NOMO-1 treated with DMSO at 0.1 percent for 48 hours (cell line): ENCODE data around the gene GPHN.

Experiments used
- DNase-seq: peaks from one replicate; lab custom pipeline; 2025; ENCODE audit not compliant: unreplicated experiment; lab: John Stamatoyannopoulos, UW

GPHN gene

DNA sequence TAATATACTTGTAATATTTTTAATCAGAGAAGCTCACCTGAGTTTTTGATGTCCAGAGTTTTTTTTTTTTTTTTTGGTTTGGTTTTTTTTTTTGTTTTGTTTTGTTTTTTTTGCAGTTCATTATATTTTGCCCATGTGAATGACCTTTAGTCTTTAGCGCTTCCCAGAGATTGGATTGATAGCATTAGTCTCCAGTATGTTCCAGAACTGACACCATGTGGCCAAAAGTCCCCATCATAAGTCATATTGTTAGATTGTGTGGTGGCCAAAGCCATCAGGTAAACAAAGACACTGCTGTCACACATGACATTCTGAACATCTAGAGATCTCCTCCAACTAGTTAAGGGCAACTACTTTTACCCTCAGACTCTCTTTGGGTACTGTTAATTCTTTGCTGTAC is 408.5 kb downstream of the GPHN start:
- DNase-seq: no peak

DNA sequence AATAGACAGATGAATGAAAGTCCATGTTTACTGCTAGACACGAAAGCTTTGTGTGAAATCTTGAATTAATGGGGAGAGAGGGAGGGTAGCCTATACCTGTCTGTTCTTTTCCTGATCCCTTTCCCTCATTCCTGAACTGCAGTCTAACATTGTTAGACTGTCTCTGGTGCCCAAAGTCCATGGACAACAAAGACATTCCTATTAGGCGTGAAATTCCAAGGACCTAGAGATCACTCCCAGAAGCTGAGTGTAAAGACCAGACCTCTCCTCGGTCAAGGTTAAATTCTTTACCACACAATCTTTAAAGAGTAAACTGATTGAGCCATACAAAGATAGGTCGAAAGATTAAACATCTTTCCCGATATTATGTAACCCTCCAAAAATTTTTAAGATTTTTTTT is 410.6 kb downstream of the GPHN start:
- DNase-seq: no peak

DNA sequence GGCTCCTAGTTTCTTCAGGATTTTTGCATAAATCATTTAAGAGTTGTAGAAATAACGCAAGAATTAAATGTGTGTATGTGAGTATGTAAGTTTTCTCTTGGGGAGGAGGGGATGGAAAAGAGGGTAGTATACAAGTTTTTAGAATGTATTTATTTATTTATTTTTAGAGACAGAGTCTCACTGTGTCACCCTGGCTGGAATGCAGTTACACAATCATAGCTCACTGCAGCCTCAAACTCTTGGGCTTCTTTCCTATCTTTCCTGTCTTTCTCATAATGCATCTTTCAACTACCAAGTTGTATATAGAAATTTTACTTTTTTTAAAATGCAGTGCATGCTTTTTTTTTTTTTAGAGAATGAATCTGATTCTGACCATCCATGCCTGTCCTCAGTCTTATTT is 412.2 kb downstream of the GPHN start:
- DNase-seq: no peak

DNA sequence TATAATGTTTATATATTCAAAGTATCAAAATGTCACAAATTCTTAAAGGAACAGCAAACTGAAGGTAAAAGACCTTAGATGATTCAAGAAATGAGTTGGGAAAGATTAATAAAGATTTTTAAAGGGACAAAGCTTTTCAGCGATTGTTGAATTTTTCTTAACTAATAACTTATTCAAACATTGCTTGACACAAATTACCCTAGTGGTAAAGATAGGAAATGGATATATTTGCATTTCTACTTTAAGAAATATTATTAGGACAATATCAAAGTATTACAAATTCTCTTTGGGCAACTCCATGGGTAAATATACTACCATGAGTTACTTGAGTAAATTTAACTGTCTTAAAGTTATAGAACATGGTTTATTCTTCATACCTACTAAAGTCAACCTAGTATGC is 415.3 kb downstream of the GPHN start:
- DNase-seq: no peak

DNA sequence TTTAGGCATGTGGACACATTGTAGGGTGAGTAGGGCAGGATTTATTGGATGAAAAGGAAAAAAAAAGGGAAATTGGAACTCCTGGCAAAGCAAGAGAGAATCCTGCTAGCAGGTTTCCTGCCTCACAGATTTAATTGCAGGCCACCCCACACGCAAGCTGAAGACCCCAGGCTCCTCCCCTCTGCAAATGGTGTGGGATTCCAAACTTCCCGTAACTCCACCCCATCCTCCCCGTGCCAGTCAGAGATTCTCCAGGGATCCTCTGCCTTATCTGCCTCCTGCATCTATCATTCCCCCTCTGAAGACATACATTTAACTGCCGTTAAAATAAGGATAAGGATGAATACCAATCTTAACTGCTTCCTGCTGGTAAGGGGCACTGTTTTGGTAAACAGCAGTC is 431.5 kb downstream of the GPHN start:
- DNase-seq: no peak

DNA sequence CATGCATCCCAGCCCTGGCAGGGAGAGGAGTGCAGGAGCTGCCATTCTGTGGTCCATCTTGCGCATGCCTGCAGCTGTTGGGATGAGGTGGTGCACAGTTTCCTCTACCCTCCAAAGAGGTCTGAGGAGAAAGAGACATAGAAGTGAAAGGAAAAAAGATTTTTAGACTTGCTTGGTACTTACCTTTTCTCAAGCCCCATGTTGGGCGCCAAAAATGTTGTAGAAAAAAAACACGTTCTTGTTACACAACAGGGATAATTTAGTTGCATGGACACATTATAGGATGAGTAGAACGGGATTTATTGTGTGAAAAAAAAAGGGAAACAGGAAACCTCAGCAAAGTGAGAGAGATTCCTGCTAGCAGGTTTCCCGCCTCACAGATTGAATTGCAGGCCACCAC is 436.9 kb downstream of the GPHN start:
- no peak for DNase-seq

DNA sequence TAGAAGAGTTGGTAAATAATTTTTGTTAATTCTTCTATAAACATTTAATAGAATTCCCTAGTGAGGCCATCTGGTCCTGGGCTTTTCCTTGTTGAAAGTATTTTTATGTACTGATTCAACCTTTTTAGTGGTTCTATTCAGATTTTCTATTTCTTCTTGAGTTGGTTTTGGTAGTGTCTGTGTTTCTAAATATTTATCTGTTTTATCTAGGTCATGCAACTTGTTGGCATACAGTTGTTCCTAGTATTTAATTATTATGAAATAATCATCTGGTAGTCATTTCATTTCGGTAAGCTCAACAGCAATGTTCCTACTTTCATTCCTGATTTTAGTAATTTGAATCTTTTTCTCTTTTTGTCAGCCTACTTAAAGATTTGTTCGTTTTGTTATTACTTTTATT is 447.2 kb downstream of the GPHN start:
- DNase-seq: no peak

DNA sequence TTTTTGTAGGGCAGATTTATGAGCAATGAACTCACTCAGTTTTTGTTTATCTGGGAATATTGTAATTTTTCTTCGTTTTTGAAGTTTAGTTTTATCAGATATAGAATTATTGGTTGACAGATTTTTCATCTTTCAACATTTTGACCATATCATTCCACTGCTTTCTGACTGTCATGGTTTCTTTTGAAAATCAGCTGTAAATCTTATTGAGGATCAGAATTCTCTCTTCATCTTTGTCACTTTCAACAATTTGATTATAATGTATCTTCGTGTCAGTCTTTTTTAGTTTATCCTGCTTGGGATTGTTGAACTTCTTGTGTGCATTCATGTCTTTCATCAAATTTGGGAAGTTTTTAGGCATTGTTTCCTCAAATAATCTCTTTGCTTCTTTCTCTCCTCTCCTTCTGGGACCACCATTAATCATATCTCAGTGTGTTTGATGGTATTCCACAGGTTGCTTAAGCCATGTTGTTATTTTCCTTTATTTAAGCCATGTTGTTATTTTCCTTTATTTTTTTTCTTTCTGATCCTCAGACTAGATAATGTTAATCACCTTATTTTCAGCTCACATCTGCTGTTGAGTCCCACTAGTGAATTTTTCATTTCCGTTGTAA is 451.6 kb downstream of the GPHN start:
- DNase-seq: no peak

DNA sequence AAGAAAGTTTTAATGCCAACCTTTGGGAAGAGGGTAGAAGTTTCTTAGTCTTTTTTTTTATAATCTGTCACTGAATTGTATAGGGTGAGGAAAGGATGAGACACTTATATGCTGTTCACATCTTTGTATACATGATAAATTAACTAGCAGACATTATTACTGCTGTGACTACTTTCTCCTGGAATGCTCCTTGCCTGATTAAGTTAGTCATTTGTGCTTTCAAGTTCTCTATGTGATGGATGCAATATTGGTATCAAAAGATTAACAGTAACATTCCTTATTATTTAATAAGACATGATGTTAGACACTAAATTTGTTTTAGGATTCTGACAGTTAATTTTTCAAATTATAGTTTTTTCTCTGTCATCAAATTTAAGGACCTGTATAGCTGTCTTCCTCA is 457.9 kb downstream of the GPHN start:
- DNase-seq: no peak

DNA sequence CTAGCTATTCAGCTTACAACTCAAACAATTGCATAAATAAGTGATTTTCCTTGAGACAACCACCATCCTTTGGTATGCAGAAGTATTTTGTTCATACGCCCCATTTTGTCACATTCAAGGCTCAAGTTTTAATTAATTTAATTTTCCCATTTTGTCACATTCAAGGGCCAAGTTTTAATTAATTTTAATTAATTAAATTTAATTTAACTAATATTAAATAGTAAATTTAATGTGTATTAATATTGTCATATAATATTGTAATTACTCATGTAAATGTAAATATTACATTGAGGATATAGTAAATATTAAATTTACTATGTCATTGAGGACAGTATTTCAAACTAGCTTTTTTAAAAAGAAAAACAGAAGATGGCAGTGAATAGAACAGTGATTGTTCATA is 464.5 kb downstream of the GPHN start:
- no peak for DNase-seq

DNA sequence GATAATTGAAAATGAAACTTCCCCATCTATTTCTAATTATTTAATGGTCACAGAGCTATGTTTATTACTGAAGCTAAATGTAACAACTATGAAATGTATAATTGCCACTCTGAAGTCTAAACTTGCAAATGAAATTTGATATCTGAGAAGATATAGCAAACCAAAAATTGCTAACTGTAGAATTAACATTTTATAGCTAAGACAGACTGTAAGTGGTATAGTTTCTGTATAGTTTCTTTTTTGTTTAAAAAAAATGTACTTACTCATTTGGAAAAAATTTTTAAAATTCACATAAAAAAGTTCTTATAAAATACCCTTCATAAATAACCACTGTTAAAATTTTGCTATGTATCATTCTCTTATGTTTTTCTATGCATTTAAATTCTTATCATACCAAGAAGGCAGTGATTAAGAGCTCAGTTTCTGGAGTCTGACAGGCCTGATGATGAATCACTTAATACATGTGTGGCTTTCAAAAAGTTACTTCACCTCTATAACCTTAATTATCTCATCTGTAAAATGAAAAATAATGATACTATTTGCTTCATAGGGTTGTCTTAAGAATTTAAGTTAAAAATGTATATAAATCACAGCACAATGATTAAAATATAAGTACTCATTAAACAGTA is 466.6 kb downstream of the GPHN start:
- no peak for DNase-seq

DNA sequence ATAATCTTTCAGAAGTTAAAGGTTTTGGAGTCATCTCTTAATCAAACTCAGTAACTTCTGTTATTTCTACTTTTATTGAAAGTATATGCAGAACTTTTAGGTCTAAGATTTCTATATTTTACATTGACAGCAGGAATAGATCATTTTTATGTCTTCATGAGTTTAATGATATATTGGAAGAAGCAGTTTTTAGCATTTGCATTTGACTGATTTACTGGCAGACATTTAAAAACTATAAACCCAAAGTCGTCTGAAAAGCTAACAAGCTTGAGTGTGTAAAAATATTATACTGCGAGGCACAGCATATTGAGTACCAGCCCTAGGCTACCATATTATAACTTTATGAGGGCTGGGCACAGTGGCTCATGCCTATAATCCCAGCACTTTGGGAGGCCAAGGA is 467.3 kb downstream of the GPHN start:
- DNase-seq: no peak

DNA sequence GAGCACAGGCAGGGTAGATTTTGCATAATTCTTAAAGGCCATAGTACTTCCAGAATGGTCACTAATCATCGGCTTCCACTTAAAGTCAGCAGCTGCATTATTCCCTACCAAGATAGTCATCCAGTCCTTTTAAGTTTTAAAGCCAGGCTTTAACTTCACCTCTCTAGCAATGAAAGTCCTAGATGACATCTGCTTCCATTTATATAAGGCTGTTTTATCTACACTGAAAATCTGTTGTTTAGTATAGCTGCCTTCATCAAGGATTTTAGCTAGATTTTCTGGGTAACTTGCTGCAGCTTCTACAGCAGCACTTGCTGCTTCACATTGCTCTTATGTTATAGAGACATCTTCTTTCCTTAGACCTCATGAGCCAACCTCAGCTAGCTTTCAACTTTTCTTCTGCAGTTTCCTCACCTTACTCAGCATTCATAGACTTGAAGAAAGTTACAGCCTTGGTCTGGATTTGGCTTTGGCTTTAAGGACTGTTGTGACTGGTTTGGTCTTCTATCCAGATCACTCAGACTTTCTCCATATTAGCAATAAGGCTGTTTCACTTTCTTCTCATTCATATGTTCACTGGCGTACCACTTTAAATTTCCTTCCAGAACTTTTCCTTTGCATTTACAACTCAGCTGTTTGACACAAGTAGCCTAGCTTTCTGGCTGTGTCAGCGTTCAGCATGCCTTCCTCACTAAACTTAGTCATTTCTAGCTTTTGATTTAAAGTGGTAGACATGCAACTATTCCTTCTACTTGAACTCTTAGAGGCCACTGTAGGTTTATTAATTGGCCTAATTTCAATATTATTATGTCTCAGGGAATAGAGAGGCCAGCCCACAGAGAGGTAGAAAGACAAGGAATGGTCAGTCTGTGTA is 471.4 kb downstream of the GPHN start:
- DNase-seq: no peak

DNA sequence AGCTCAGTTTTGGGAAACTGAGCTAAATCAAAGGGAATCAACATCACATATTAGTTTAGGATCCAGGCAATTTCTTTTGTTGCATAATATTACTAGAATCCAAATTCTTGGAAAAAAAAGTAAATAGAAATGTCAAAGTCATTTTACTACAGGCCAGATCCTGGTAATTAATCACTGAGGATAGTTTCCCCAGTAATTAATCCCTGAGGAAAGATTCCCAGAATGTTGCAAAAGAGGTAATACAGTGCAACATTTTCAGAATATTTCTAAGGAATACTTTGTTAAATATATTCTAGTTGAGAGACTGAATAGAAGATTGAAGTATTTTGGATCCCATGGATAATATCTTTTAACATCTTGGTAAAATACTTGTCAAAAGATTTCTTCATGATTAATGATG is 474.3 kb downstream of the GPHN start:
- DNase-seq: no peak

DNA sequence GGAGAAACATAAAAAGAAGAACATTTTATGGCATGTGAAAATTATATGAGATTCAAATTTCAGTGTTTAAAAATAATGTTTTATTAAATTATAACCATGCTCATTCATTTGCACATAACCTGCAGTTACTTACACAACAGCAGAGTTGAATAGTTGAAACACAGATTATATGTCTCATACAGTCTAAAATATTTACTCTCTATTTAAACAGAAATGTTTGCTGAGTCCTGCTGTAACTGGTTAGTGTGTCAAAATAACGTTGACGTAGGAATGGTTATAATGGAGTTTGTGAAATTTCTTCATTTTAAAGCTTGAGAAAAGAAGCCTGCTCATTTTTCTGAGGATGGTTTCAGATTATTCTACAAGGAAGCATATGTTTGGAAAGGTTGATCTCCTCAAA is 484.8 kb downstream of the GPHN start:
- DNase-seq: no peak

DNA sequence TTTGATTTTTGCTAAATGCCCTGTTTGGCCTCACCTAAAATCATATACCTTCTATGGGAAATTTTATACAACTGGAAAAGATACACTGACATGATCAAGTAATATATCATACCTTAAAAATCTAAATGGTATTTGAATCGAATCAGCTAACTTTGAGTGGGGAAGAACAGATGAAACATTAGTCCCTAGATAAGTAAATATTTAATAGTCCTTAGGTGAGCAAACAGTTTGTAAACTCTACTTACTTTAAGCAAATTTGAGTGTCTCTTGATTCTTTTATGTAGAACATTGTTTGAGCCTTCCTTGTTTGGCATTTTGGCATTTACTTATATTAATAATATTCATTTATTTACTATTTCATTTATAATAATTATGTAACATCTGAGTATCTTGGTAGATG is 485.6 kb downstream of the GPHN start:
- DNase-seq: no peak

DNA sequence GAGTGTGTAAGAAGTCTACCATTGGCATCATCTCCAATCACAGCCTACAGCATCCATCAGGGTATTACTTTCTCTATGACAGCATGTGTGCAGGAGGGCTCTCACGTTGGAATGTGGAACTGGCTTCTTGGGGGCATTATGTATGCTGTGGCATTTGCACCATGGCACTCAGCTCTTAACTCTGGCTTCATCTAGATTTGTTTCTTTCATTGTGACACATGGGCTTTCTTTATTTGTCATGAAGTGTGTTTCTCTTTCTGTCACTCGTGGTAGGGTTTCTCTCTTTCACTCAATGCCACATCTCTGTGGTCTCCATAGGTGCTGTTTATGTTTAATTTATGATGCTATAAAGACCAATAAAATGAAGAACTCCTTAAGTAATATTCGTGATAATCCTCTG is 490.1 kb downstream of the GPHN start:
- DNase-seq: no peak

DNA sequence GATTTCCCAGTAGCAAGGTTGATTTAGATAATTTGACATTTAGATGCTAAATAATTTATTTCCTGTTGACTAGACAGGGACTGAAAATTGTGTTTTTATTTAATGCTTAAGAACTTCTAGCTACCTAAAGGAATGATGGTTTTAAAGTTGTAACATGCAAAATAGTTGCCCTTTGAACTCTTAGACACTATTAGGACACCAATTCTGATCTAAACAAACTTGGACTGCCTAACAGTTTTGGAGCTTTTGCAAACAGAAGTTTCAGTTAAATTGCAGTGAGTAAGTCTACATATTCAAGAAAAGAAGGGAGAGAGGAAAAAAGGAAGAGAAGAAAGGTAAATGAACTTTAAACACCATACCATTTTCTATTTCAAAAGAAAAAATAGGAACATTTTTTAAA is 492.0 kb downstream of the GPHN start:
- no peak for DNase-seq

DNA sequence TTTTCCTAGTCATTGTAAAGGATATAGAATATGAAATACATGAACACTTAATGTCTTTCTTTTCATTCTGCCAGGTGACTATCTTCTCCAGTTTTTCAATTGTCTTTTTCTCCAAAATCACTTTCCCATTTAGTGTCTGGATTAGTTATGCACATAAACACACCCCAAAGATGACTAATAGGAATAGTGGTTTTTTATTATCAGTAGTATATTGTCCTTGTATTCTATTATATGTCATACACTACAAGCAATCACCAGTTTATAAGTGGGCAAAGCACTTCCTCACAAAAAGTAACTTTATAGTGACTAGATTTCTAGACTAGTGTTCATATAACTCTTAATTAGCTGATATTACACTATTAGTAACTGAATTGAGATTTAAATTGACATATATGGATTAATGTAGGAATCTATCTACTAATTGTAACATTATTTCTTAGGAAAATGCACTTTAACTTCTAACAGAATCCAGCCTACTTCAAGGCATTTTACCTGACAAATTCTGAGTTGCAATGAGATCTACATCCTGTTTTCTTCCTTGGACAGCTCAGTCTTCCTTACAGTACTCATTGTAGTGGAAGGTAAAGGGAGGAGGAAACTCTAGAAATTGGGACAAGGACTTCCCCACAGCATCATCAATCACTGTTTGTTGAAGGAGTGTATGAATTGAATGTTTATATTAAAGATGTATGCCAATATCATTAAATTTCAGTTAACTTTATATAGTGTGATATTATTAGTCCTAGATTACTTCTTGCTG is 495.2 kb downstream of the GPHN start:
- no peak for DNase-seq

DNA sequence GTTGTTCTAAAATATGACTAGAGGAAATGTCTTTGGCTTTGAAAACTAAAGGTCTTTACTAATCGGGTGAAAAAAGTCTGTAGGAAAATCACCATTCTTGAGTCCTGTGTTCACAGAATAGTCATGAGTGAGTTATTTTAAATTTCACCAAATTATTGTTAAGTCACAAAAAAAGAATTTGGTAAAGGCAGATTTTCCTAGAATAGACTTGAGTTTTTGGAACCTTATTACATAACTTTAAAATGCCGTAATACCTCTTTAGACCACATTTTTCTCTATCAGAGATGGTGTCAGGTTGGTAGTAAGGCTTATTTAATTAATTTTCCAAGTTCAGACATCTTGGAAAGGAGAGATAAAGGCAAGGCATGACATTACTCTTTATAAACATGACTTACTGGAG is 496.6 kb downstream of the GPHN start:
- no peak for DNase-seq

DNA sequence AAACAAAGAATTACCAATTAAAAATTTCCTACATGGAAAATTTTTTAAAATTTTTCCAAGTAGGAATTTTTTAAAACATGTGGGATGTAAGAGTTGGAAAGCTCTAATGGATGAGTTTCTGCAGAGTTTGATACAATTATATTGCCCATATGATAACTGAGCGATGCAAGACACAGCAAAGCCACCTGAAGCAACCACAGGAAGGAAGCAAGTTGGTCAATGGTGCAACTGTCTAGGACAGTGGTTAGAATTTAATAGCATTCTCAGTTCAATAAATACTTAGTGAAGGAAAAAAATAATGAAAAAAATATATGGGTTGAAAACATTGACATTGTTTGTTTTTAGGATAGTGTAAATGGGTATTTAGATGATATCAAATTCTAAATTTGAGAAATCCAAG is 502.7 kb downstream of the GPHN start:
- peak; percentile 80 for DNase-seq

DNA sequence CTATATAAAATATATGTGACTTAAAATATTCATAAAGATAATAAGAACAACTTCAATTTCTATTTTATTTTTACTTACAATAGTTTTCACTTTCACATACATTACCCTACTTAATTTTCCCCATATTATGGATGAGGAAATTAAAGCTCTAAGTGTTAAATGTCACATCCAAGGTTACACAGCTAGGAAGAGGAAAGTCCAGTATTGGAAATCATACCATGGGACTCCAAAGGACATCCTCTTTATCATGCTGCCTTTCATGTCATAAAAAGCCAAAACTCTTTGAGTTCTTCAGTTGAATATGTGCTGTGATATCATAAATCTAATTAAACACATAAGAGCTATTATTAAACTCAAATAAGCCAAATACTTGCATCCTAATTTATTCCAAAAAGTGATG is 508.9 kb downstream of the GPHN start:
- no peak for DNase-seq
